HG02943 (cell line): ENCODE measurements around the gene TRIP4.
"Not testable (repeated sequence)": the region's sequence is repeated elsewhere in the genome, so short reads cannot be mapped to it uniquely, and the experiment has no call there.

ENCODE experiments used
- ATAC-seq: cut with Tn5 transposase; IDR thresholded peaks from one replicate; pipeline ENCODE4 v1.9.1; 2021; ENCODE audit warnings: mild to moderate bottlenecking, low read depth, moderate library complexity; ENCODE audit not compliant: unreplicated experiment

TRIP4 gene

DNA sequence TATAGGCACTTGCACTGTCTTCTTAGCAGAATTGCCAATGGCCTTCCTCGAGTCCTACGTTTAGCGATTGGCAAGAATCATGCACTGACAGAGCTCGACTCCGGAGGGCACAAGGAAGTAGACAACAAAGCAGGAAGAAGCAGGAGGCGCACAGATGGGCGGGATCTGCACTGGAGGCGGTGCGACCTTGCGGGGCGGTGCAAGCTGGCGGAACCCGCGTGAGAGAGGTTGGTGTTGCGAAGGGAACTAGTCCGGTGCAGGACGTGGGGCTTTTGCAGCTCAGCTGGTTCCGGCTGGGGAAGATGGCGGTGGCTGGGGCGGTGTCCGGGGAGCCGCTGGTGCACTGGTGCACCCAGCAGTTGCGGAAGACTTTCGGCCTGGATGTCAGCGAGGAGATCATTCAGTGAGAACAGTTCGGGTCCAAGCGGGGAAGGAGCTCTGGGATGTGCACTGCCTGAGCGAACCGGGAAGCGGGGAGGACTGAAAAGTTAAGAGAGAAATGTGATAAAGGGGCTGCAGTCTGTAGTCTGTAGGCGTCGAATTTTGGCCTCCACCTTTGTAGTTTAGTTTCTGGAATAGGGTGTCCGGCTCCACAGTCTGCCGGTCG lies at the start of gene TRIP4:
TSS of gene TRIP4 (plus strand) at position 275 of the 607 bp plus-strand sequence. CDS start at position 303, 28 bp downstream.
- ATAC-seq: peak; percentile 94

- ATAC-seq: no peak
Measured at GRCh38 chr15:64340355-64340754, 47.3 kb upstream of the TRIP4 start.

- ATAC-seq: no peak
Measured at GRCh38 chr15:64341961-64342360, 45.7 kb upstream of the TRIP4 start.

GRCh38 chr15:64343222-64343621 lies 44.4 kb upstream of the TRIP4 start:
- no peak for ATAC-seq

- no peak for ATAC-seq
Measured at GRCh38 chr15:64343841-64344240, 43.8 kb upstream of the TRIP4 start.

GRCh38 chr15:64344651-64345294 lies 42.9 kb upstream of the TRIP4 start:
- ATAC-seq: no peak

DNA sequence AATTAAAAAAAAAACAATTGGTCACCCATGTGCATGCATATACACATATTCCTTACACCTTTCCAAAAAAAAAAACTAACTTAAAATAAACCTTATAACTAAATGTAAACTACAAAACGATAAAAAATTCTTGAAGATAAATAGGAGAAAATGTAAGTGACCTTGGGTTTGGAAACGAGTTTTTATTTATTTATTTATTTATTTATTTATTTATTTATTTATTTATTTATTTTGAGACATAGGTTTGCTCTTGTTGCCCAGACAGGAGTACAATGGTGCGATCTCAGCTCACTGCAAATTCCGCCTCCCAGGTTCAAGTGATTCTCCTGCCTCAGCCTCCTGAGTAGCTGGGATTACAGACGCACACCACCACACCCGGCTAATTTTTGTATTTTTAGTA lies 41.4 kb upstream of the TRIP4 start:
- not testable (repeated sequence) for ATAC-seq

DNA sequence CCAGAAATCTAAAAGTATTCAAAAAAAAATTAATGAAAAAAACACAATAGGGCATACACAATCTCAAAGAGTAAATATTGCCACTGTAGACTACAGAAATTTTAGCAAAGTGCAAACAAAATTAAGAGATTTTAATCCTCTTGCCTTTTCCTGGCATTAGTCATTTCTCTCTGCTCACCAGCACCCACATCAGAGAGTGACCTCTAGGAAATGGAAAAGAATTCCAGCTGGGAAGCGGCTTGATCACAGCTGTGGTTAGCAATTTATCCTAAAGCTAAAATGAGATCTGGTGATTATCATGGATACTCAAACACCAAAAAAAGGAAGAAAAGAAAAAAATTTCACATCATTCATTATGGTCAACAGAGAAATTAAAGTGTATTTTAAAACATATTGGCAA lies 39.2 kb upstream of the TRIP4 start:
- no peak for ATAC-seq

- ATAC-seq: no peak
Measured at GRCh38 chr15:64349375-64349774, 38.3 kb upstream of the TRIP4 start.

GRCh38 chr15:64351265-64351664 lies 36.4 kb upstream of the TRIP4 start:
- no peak for ATAC-seq

GRCh38 chr15:64354688-64355344 lies 32.8 kb upstream of the TRIP4 start:
- ATAC-seq: no peak

DNA sequence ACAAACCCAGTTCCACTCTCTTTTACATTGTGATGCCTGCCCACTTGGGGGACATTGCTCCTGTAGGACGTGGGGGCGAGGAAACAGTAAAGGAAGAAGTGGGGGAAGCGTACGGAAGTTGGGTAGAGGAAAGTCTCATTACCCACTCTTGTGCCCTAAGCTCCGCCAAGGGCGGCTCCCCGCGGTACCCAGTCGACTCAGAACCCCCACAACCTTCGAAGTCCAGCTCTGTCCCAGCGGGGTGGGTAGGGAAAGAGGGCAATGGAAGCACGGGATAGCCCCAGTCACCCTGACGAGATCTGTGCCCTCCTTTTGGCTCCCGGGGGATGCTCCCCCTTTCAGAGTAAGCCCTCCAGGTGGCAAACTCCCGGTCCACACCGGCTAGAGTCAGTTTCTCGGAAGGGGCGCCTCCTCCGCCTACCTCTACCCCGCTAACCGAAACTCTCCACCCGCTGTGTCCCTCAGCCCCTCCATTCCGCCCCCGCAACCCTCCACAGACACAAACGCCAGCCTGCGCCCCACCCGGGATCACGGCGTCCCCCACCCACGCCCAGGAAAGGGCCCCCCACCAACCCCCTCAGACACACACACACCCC lies 32.2 kb upstream of the TRIP4 start:
- ATAC-seq: peak; percentile 18

DNA sequence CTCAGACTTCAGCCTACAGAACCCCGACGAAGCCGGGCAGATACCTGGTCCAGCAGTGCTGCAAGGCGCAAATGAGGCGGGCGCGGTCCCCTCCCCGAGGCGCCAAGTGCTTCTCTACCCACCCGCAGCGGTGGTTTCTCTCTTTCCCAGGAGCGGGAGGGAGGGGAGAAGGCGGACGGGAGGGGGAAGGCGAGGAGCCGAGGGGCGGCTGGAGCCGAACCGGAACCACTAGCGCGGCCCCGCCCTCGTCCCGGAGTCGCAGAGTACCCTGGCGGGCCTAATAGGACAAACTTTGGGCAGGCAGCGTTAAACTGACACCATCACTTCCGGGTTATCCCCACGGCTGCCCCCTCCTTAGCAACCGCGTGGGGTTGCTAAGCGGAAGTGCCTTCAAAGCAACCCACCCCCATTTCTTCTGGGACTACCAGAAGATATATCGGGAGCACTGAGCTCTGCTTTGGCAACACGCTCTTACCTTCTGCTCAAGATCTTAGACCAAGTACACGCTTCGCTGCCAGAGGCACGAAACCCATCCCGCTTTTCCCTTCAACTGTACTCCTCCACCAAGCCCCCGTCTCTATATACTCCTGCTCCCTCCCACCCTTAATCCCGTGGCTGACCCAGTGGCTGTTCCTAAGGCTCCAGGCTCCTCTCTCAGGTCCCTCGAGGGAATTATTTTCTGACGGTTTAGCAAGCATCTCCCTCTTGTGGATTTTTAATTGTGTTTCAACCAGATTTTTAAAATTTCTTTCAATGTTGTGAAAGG lies 31.5 kb upstream of the TRIP4 start, which contains the start of gene CSNK1G1:
TSS of gene CSNK1G1 (minus strand) at position 230 of the 766 bp plus-strand sequence. CDS start 55,674 bp downstream, outside the sequence.
- peak; percentile 97 for ATAC-seq

- ATAC-seq: no peak
Measured at GRCh38 chr15:64356710-64357040, 31.0 kb upstream of the TRIP4 start.

DNA sequence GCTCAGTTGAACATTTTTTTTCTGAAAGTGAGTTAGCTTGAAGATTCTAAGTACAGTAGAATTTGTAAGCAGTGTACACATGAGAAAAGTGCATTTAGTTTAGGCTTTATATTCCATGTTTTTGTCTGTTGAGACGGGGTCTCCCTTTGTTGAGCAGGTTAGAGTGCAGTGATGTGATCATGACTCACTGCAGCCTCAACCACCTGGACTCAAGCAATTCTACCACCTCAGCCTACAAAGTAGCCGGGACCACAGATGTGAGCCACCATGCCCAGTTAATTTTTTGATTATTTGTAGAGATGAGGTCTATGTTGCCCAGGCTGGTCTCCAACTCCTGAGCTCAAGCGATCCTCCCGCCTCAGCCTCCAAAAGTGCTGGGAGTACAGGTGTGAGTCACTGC lies 26.4 kb upstream of the TRIP4 start:
- no peak for ATAC-seq

- no peak for ATAC-seq
Measured at GRCh38 chr15:64369078-64369607, 18.5 kb upstream of the TRIP4 start.

- ATAC-seq: not testable (repeated sequence)
Measured at GRCh38 chr15:64371383-64371782, 16.3 kb upstream of the TRIP4 start.

- no peak for ATAC-seq
Measured at GRCh38 chr15:64373360-64373759, 14.3 kb upstream of the TRIP4 start.

- no peak for ATAC-seq
Measured at GRCh38 chr15:64379216-64379960, 8.2 kb upstream of the TRIP4 start.
